Esophagus squamous epithelium (tissue), 5 donors: ENCODE results near the gene ZNF330. TPM values are rescaled to one million over a fixed set of nuclear protein-coding genes. Genes with fewer than 3 reads are reported as not detected.

Source experiments
- DNase-seq: peaks from one replicate; lab custom pipeline; 2025; lab: John Stamatoyannopoulos, UW
- H3K27ac ChIP-seq, 4 donors: fragments of 200-600 bp; sonication (generic); one replicate each; pipeline ENCODE4 v1.5.1; 2016 to 2019; ENCODE audit warnings: mild to moderate bottlenecking in 1 of 4
- H3K27me3 ChIP-seq, 4 donors: fragments of 200-600 bp; sonication (generic); 1 replicate in 3 of 4; 2 replicates in 1 of 4; pipeline versions ENCODE4 v1.5.1 to v1.6.0; 2017 to 2021; ENCODE audit warnings: antibody characterized with exemption in 1 of 4
- H3K36me3 ChIP-seq, 3 donors: fragments of 200-600 bp; sonication (generic); one replicate each; pipeline ENCODE4 v1.5.1; 2016 to 2019
- H3K4me1 ChIP-seq, 3 donors: fragments of 200-600 bp; sonication (generic); one replicate each; pipeline ENCODE4 v1.5.1; 2017 to 2019
- H3K4me3 ChIP-seq, 4 donors: fragments of 200-600 bp; sonication (generic); 1 replicate in 3 of 4; 2 replicates in 1 of 4; pipeline ENCODE4 v1.5.1; 2016 to 2019; ENCODE audit warnings: mild to moderate bottlenecking in 2 of 4, moderate library complexity in 1 of 4
- H3K9me3 ChIP-seq, 3 donors: fragments of 200-600 bp; sonication (generic); one replicate each; pipeline ENCODE4 v1.5.1; 2016 to 2019
- POLR2A ChIP-seq, 4 donors: fragments of 450-650 bp; IDR thresholded peaks; one replicate each; pipeline ENCODE4 v1.6.1; 2017; ENCODE audit warnings: antibody characterized with exemption in 4 of 4, mild to moderate bottlenecking in 4 of 4, moderate library complexity in 3 of 4
- WGBS, 2 donors: methylation state at CpG; one replicate each; pipeline ENCODE4 v1.1.5; 2018; 5-methylcytosine and 5-hydroxymethylcytosine counted together
- intact Hi-C: fragments of 100-400 bp; cut with DNase I; formaldehyde crosslinking; loops from one replicate; pipeline ENCODE4 v1.15.0; 2022
- total RNA-seq, 4 donors: library from RNA; depleted of rRNA; stranded (reverse); fragments of >200 nt; gene quantifications; one replicate each; pipeline ENCODE4 v1.1.0, GENCODE V29; 2016
- TF ChIP-seq, protein P1 (sequence below), 6 experiments: fragments of 450-650 bp in 4 of 6; fragments of 200-600 bp in 2 of 6; sonication (generic) in 2 of 6; IDR thresholded peaks; one replicate each; pipeline ENCODE4 v1.5.1; 2016 to 2019; ENCODE audit warnings: antibody characterized with exemption in 6 of 6, mild to moderate bottlenecking in 4 of 6, moderate library complexity in 4 of 6
- donor health status: DM: yes; HTN: yes; CAD: no.

Gene ZNF330
- total RNA-seq, 4 donors from 2014 or later, result 12.3 to 27.5 (median 22.3) TPM

DNA sequence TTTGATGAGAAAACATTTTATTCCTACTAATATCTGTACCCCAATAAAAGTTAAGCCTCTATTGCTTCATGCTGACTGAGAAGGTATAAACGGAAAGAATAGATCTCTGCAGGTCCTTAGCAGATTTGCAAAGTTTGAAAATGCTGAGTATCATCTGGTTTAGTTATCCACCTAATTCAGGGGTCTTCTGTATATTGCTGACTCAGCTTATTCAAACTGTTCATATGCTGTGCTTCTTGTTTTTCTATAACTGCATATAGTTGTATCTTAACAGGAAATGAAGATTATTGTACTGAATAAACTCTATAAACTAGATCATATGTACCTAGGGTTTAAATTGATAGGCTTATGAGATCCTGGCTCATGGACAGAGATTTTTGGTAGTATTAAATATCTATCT lies 23.7 kb downstream of the ZNF330 start:
- no peak for DNase-seq
- Histone ChIP-seq H3K9me3 (no peaks in the 10 kb centered on the region), H3K4me3 (no peak overlapping the region), H3K36me3 (no peaks in the 10 kb centered on the region), H3K27ac (no peak overlapping the region), H3K4me1 (no peaks in the 10 kb centered on the region), H3K27me3 (no peaks in the 10 kb centered on the region)
- no peak for TF ChIP-seq POLR2A (IDR thresholded peaks at IDR 0.05)
- WGBS, 2 donors, result 86 to 91% methylated on average over 1 of the region's 1 CpG
- intact Hi-C loops, result no loop called here

DNA sequence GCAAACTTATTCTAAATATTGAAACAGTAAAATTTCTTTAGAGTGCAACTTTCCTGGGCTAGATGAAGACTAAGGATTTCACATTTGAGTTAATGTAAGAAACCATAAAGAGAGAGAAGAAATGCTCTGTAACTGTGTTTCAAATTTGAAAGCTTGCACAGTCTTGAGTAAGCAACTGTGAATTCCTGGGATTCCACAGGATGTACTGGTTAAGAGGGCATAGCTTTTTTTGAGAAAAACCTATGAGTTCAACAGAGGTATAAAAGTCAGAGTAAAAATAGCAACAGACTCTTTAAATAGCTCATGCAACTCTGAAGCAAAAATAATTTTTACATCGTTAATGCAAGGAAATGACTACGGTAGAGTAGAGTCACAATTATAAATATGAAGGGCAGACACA lies 25.5 kb downstream of the ZNF330 start:
- TF ChIP-seq, protein P1, sequence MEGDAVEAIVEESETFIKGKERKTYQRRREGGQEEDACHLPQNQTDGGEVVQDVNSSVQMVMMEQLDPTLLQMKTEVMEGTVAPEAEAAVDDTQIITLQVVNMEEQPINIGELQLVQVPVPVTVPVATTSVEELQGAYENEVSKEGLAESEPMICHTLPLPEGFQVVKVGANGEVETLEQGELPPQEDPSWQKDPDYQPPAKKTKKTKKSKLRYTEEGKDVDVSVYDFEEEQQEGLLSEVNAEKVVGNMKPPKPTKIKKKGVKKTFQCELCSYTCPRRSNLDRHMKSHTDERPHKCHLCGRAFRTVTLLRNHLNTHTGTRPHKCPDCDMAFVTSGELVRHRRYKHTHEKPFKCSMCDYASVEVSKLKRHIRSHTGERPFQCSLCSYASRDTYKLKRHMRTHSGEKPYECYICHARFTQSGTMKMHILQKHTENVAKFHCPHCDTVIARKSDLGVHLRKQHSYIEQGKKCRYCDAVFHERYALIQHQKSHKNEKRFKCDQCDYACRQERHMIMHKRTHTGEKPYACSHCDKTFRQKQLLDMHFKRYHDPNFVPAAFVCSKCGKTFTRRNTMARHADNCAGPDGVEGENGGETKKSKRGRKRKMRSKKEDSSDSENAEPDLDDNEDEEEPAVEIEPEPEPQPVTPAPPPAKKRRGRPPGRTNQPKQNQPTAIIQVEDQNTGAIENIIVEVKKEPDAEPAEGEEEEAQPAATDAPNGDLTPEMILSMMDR (IDR thresholded peaks at IDR 0.05), result no peak
- TF ChIP-seq POLR2A (IDR thresholded peaks at IDR 0.05), result no peak
- 33 to 56% methylated on average over 2 of the region's 2 CpGs for WGBS, 2 donors
- Histone ChIP-seq H3K4me1 (no peaks in the 10 kb centered on the region), H3K9me3 (no peaks in the 10 kb centered on the region), H3K36me3 (no peaks in the 10 kb centered on the region), H3K27ac (no peak overlapping the region), H3K4me3 (no peak overlapping the region), H3K27me3 (no peaks in the 10 kb centered on the region)
- no peak for DNase-seq
- intact Hi-C loops, result no loop called here

- Histone ChIP-seq H3K27ac (no peak overlapping the region), H3K4me1 (no peaks in the 10 kb centered on the region), H3K27me3 (no peaks in the 10 kb centered on the region), H3K4me3 (no peak overlapping the region), H3K9me3 (no peaks in the 10 kb centered on the region), H3K36me3 (no peaks in the 10 kb centered on the region)
- TF ChIP-seq, protein P1 (IDR thresholded peaks at IDR 0.05), result no peak
- no peak for TF ChIP-seq POLR2A (IDR thresholded peaks at IDR 0.05)
- intact Hi-C loops, result no loop called here
- 45 to 49% methylated on average over 2 of the region's 2 CpGs for WGBS, 2 donors
- no peak for DNase-seq
These were observed 26.2 kb downstream of the ZNF330 start for GRCh38 chr4:141246683-141247429.

DNA sequence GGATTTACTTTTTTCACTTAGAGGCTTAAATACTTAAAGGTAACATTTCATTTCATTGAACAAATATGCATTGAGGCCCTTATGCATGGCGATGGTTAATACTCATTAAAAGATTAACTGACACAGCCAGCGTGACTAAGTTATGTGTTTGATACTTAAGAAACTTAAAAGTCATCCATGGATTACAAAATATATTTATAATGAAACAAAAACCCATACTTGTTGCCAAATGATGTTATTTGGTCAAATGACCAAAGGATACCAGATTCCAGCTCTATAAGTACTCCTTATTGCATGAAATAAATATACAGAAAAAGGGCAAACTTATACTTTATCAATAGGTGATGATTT lies 26.7 kb downstream of the ZNF330 start:
- TF ChIP-seq, protein P1 (IDR thresholded peaks at IDR 0.05), result no peak
- no peak for TF ChIP-seq POLR2A (IDR thresholded peaks at IDR 0.05)
- Histone ChIP-seq H3K27ac (no peak overlapping the region), H3K4me1 (no peaks in the 10 kb centered on the region), H3K27me3 (no peaks in the 10 kb centered on the region), H3K4me3 (no peak overlapping the region), H3K9me3 (no peaks in the 10 kb centered on the region), H3K36me3 (no peaks in the 10 kb centered on the region)
- WGBS, 2 donors, result 44 to 45% methylated on average over 2 of the region's 2 CpGs
- intact Hi-C loops, result no loop called here
- no peak for DNase-seq

DNA sequence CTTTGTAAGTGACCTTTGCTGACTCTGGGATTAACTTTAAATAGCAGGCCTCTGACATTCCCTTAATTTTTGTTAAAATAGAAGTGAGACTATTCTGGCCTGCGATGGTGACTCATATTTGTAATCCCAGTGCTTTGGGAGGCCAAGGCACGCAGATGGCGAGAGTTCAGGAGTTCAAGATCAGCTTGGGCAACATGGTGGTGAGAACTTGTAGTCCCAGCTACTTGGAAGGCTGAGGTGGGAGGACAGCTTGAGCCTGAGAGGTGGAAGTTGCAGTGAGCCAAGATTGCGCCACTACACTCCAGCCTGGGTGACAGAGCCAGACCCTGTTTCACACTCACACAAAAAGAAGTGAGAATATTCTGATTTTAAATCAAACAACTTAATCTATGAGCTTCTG lies 27.3 kb downstream of the ZNF330 start:
- no peaks in the 10 kb centered on the region for H3K9me3 ChIP-seq
- no peaks in the 10 kb centered on the region for H3K27me3 ChIP-seq
- no peak overlapping the region for H3K4me3 ChIP-seq
- no peaks in the 10 kb centered on the region for H3K36me3 ChIP-seq
- 53 to 57% methylated on average over 2 to 4 of the region's 4 CpGs for whole genome bisulfite sequencing, 2 donors
- no peaks in the 10 kb centered on the region for H3K4me1 ChIP-seq
- TF ChIP-seq POLR2A (IDR thresholded peaks at IDR 0.05), result no peak
- TF ChIP-seq, protein P1 (IDR thresholded peaks at IDR 0.05), result no peak
- H3K27ac ChIP-seq, result no peak overlapping the region
- intact Hi-C loops, result no loop called here
- DNase-seq, result no peak
